ENCODE measurements around the gene COL25A1.
"Not testable (repeated sequence)": the region's sequence is repeated elsewhere in the genome, so short reads cannot be mapped to it uniquely, and the experiment has no call there.

The COL25A1 gene

GRCh38 chr4:108954880-108955279 lies 347.6 kb downstream of the COL25A1 start:
- no peak for DNase-seq (ENCODE audit: low read depth)

GRCh38 chr4:108953941-108954340 lies 348.5 kb downstream of the COL25A1 start:
- no peak for DNase-seq (ENCODE audit: low read depth)

GRCh38 chr4:108950158-108950915 lies 352.1 kb downstream of the COL25A1 start:
- no peak for DNase-seq (ENCODE audit: low read depth)

- DNase-seq (ENCODE audit: low read depth), result no peak
Observed at GRCh38 chr4:108947526-108947925, 354.9 kb downstream of the COL25A1 start.

- DNase-seq (ENCODE audit: low read depth), result no peak
Observed at GRCh38 chr4:108946237-108946636, 356.2 kb downstream of the COL25A1 start.

GRCh38 chr4:108943976-108944591 lies 358.4 kb downstream of the COL25A1 start:
- DNase-seq (ENCODE audit: low read depth), result no peak

- no peak for DNase-seq (ENCODE audit: low read depth)
Observed at GRCh38 chr4:108943371-108943770, 359.1 kb downstream of the COL25A1 start.

GRCh38 chr4:108941904-108942430 lies 360.5 kb downstream of the COL25A1 start:
- DNase-seq (ENCODE audit: low read depth), result no peak

- no peak for DNase-seq (ENCODE audit: low read depth)
Observed at GRCh38 chr4:108940634-108941033, 361.8 kb downstream of the COL25A1 start.

- no peak for DNase-seq (ENCODE audit: low read depth)
Observed at GRCh38 chr4:108940149-108940548, 362.3 kb downstream of the COL25A1 start.

GRCh38 chr4:108937066-108937465 lies 365.4 kb downstream of the COL25A1 start:
- peak; percentile 19 for DNase-seq (ENCODE audit: low read depth)

GRCh38 chr4:108933925-108934324 lies 368.5 kb downstream of the COL25A1 start:
- DNase-seq (ENCODE audit: low read depth), result not testable (repeated sequence)

GRCh38 chr4:108933046-108933445 lies 369.4 kb downstream of the COL25A1 start:
- DNase-seq (ENCODE audit: low read depth), result no peak

GRCh38 chr4:108931926-108932325 lies 370.5 kb downstream of the COL25A1 start:
- no peak for DNase-seq (ENCODE audit: low read depth)

GRCh38 chr4:108930186-108930585 lies 372.3 kb downstream of the COL25A1 start:
- no peak for DNase-seq (ENCODE audit: low read depth)

GRCh38 chr4:108926781-108927180 lies 375.7 kb downstream of the COL25A1 start:
- no peak for DNase-seq (ENCODE audit: low read depth)

GRCh38 chr4:108926061-108926460 lies 376.4 kb downstream of the COL25A1 start:
- no peak for DNase-seq (ENCODE audit: low read depth)

- no peak for DNase-seq (ENCODE audit: low read depth)
Observed at GRCh38 chr4:108922191-108922590, 380.3 kb downstream of the COL25A1 start.

- DNase-seq (ENCODE audit: low read depth), result no peak
Observed at GRCh38 chr4:108920395-108921087, 381.9 kb downstream of the COL25A1 start.

GRCh38 chr4:108919226-108919893 lies 383.1 kb downstream of the COL25A1 start:
- no peak for DNase-seq (ENCODE audit: low read depth)

- no peak for DNase-seq (ENCODE audit: low read depth)
Observed at GRCh38 chr4:108917255-108917654, 385.2 kb downstream of the COL25A1 start.

- DNase-seq (ENCODE audit: low read depth), result no peak
Observed at GRCh38 chr4:108916638-108917037, 385.8 kb downstream of the COL25A1 start.
